ENCODE results near the gene SPOCK1.

DNA sequence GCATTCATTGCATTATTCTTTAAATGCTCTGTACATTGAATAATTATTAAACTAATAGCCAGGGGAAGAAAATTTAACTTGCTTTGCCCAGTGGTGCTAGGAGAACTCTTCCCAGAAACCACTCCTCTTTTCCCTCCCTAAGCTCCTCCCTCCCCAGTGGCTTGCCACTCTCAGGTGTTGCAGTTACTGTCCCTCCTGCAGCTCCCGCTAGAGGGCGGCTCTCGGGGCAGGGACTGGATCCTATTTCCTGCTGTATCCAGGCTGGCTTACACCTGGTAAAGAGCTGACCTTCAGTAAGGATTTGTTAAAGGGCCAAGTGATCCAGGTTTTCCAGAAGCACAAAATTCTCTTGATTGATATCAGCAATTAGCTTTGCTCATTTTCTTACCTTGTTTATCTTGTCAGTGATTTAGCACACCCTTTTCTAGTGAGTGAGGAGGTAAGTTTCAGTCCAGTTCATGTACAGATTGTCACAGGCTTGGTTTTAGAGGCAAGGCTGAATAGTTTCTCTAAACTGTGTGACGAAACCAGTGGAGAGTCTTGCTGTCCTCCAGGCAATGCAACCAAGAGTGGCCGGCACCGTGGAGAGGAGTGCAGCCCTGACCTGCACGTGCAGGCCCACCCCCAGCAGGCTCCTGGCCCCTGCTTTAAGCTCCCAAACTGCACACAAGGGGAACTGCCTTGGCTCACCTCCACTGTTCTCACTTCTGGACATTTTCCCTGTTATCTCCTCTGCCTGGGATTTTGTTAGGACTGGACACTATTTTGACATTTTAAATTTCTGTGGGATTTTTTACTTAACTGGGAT, 423.8 kb downstream of the SPOCK1 start:
- TF ChIP-seq USF2 (IDR thresholded peaks at IDR 0.05) (no peak), PHF8 (IDR thresholded peaks at IDR 0.05; ENCODE audit: borderline replicate concordance, low read depth) (no peak)
- TF ChIP-seq, protein P1, sequence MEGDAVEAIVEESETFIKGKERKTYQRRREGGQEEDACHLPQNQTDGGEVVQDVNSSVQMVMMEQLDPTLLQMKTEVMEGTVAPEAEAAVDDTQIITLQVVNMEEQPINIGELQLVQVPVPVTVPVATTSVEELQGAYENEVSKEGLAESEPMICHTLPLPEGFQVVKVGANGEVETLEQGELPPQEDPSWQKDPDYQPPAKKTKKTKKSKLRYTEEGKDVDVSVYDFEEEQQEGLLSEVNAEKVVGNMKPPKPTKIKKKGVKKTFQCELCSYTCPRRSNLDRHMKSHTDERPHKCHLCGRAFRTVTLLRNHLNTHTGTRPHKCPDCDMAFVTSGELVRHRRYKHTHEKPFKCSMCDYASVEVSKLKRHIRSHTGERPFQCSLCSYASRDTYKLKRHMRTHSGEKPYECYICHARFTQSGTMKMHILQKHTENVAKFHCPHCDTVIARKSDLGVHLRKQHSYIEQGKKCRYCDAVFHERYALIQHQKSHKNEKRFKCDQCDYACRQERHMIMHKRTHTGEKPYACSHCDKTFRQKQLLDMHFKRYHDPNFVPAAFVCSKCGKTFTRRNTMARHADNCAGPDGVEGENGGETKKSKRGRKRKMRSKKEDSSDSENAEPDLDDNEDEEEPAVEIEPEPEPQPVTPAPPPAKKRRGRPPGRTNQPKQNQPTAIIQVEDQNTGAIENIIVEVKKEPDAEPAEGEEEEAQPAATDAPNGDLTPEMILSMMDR (IDR thresholded peaks at IDR 0.05): peak; percentile 70
